T47D (cell line): ENCODE results near the gene ECHDC1.
A peak's percentile ranks its signal among the peaks of the same experiment; 100 is the strongest.
"Not testable (repeated sequence)": the region's sequence is repeated elsewhere in the genome, so short reads cannot be mapped to it uniquely, and the experiment has no call there.

ENCODE experiments used
- DNase-seq, 2 experiments: peaks; one replicate each; pipeline versions ENCODE4 v3.0.0 to v3.0.0-alpha.2; 2011 to 2012; ENCODE audit warnings: low read depth in 1 of 2, low spot score in 1 of 2
- JUND ChIP-seq: IDR thresholded peaks from 2 replicates; pipeline ENCODE4 v1.6.1; 2012; ENCODE audit warnings: low read depth
- in situ Hi-C: cut with HindIII; loops from 2 replicates; pipeline ENCODE4 v1.10.0; 2016; ENCODE audit warnings: low sequenced_read_pairs, low pct_unique_long_range_greater_than_20kb

The ECHDC1 gene

DNA sequence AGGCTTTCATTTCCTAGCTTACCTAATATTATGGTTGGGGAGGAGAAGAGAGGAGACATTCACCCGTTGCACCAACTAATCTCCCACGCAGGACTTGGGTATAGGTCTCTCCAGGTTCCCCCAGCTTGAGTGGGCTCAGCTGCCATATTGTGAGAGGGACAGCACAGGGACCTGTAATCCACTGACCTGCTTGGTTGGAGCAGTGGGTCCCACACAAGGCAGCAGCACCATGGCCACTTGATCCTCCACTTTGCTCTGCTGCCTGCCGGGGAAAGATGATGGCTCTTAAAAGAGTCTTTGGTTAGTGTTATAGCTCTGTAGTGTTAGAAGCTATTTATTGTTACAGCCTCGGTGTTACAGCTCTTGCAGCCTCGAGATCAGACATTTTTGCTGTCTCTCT, 22.5 kb upstream of the ECHDC1 start:
- in situ Hi-C loops, result no loop called here
- DNase-seq, result no peak
- TF ChIP-seq JUND, result no peak

GRCh38 chr6:127352524-127352923, 9.1 kb upstream of the ECHDC1 start:
- in situ Hi-C loops, result no loop called here

DNA sequence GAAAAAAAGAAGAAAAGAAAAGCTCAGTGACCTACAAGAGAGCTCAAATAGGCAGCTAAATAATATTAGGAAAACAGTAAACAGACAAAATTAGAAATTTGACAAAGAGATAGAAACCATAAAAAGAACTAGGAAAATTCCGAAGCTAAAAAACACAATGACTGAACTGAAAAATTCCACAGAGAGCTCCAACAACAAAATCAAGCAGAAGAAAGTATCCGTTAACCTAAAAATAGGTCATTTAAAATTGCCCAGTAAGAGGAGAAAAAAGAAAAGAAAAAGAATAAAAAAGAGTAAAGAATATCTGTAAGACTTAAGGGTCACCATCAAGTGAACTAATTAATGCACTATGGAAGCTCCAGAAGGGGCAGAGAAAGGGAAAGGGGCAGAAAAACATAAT, 6.6 kb upstream of the ECHDC1 start:
- in situ Hi-C loops, result no loop called here
- TF ChIP-seq JUND, result no peak
- no peak for DNase-seq

More at GRCh38 chr6:127352524-127352923, 9.1 kb upstream of the ECHDC1 start:
- DNase-seq, result no peak
- TF ChIP-seq JUND, result no peak

GRCh38 chr6:127348028-127348661, 4.7 kb upstream of the ECHDC1 start:
- no peak for TF ChIP-seq JUND
- in situ Hi-C loops, result no loop called here
- no peak for DNase-seq

DNA sequence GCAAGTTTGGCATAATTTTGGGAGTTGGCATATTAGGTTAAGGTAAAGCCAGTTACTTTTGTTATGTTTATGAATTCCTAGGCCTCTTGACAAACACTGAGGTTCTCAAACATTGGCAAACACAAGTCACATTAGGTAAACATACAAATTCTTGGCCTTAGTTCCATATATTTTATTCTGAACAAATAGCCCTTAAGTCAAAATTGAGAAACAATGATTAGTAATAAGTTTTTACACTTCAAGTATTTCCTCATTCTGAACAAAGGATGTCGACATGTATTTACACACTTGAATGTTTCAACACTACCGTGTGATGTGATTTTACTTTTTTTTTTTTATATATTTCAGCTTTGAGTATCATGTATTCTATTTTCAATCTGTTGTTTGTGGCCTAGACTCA, 3.8 kb upstream of the ECHDC1 start:
- peak; percentile 42; the same call in 1 of the 2 replicates for TF ChIP-seq JUND
- peak; percentile 45 to 79 for DNase-seq
- in situ Hi-C loops, result no loop called here

- in situ Hi-C loops, result no loop called here
- TF ChIP-seq JUND, result no peak
These were observed 2.1 kb upstream of the ECHDC1 start for GRCh38 chr6:127345521-127345920.

GRCh38 chr6:127343809-127344659, 625 bp upstream of the ECHDC1 start:
- no peak for TF ChIP-seq JUND
- DNase-seq, result no peak
- in situ Hi-C loops, result no loop called here

More at GRCh38 chr6:127345521-127345920, 2.1 kb upstream of the ECHDC1 start:
- DNase-seq, result no peak

DNA sequence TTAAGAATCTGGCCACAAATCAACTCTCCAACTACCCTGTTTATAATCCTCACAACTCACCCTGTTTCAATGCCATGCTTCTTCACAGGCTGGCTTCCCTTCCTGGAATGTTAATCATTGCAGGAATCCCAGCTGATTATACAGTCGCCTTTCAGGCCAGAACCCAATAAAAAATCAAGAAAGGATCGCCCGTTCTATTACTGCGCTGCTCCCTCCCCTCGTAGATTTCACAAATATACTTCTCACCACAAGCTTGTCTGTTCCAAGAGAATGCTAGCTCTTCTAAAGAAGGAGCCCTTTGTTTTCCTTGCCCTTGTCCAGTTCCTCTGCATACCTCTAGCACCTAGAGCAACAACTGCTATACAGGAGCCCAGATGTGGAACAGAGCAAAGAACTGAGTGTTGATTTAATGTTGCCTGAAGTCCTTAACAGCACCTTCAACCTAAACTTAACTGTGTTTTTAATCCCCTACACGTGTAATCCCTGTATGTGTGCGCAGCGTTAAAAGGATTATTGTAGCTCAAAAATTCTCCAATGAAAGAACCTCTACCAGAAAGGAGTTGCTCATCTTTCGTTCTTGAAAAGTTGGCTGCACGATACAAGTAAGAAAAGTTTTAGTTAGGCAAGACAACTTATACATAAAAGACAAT, 988 bp downstream of the ECHDC1 start:
- peak in 1 of 2 experiments; percentile 32 for DNase-seq
- no peak for TF ChIP-seq JUND
- in situ Hi-C loops, result no loop called here

- in situ Hi-C loops, result no loop called here
- no peak for DNase-seq
- TF ChIP-seq JUND, result no peak
These were observed 1.8 kb downstream of the ECHDC1 start for GRCh38 chr6:127341471-127342202.

- peak; percentile 7 to 18 for DNase-seq
- in situ Hi-C loops, result no loop called here
- TF ChIP-seq JUND, result no peak
These were observed 3.2 kb downstream of the ECHDC1 start for GRCh38 chr6:127340171-127340570.

DNA sequence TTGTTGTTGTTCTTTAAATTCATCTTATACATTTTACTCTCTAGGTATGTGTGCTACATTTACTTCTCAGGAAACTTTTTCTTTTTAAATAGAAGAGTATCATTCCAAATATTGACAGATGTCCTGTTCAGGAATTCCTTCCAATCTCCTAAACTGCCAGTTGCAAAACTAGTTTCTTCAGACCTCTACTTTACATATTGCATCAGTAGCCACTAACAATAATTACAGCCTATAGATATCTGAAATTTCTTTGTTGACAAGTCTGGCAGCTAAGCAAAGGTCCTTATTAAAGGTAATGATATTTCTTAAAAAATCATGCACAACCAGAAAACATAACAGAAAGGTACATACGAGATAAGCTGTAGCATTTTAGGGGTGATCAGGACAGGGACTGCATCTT, 4.5 kb downstream of the ECHDC1 start:
- no peak for DNase-seq
- in situ Hi-C loops, result no loop called here
- no peak for TF ChIP-seq JUND

DNA sequence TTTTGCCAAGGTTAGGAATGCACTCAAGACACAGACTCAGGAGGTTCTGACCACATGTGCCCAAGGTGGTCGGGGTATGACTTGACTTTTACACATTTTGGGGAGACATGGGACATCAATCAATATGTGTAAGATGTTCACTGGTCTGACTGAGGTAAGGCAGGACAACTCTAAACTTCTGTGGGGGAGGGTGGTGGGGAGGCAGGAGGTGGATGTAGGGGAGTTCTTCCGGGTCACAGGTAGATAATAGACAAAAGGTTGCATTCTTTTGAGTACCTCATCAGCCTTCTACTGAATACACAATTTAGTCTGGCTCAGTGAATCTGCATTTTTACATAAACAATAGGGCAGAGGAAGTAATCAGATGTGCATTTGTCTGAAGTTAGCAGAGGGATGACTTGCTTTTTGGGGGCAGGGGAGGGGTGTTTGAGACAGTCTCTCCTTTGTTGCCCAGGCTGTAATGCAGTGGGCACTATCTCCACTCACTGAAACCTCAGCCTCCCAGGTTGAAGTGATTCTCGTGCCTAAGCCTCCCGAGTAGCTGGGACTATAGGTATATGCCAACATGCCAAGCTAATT, 10.9 kb downstream of the ECHDC1 start:
- in situ Hi-C loops, result no loop called here
- no peak for TF ChIP-seq JUND
- DNase-seq, result no peak

DNA sequence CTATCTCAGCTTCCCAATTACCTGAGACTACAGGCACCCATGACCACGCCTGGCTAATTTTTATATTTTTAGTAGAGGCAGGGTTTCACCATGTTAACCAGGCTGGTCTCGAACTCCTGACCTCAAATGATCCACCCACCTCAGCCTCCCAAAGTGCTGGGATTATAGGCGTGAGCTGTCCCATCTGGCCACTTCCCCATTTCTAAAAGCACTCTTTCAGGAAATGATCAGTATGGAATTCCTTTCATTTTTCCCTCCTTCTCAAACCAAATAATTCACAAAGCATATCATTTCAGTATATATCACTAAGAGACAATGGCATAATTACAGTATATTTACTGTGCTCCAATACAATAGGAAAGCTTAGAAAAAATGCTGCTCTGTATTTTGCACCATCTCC, 12.2 kb downstream of the ECHDC1 start:
- in situ Hi-C loops, DNase-seq: not testable (repeated sequence)
